ES-I3 (cell line): ENCODE data around the gene NFKBIE.
A peak's percentile ranks its signal among the peaks of the same experiment; 100 is the strongest.
"Not testable (repeated sequence)": the region's sequence is repeated elsewhere in the genome, so short reads cannot be mapped to it uniquely, and the experiment has no call there.

Experiments
- H3K36me3 ChIP-seq: 2 replicates; pipeline ENCODE4 v1.6.1; 2013; ENCODE audit warnings: mild to moderate bottlenecking, low read length, control low read depth, moderate library complexity; ENCODE audit not compliant: insufficient read depth
- H3K4me1 ChIP-seq: 2 replicates; pipeline ENCODE4 v1.6.1; 2013; ENCODE audit warnings: mild to moderate bottlenecking, control low read depth, low read length; ENCODE audit not compliant: insufficient read depth
- H3K9ac ChIP-seq: 2 replicates; pipeline ENCODE4 v1.6.1; 2013; ENCODE audit warnings: low read depth, mild to moderate bottlenecking, low read length, moderate library complexity
- H3K9me3 ChIP-seq: 2 replicates; pipeline ENCODE4 v1.6.1; 2013; ENCODE audit warnings: mild to moderate bottlenecking, low read length, moderate library complexity; ENCODE audit not compliant: control insufficient read depth, insufficient read depth

NFKBIE gene

GRCh38 chr6:44265007-44265721, at the start of gene NFKBIE:
NFKBIE (minus strand) TSS chr6:44265551; CDS start chr6:44265346, 205 bp downstream.
- Histone ChIP-seq H3K36me3 (no peaks in the 10 kb centered on the region), H3K4me1 (peaks cover 19% of the 10 kb centered on the region; the same call in 1 of the 2 replicates), H3K9me3 (no peaks in the 10 kb centered on the region), H3K9ac (peak within 1 kb of the TSS; percentile 80)

- H3K9me3 ChIP-seq, H3K36me3 ChIP-seq, H3K4me1 ChIP-seq, H3K9ac ChIP-seq: not testable (repeated sequence)
Measured at GRCh38 chr6:44314657-44315056, 49.3 kb upstream of the NFKBIE start.

- H3K4me1 ChIP-seq = peaks cover 4% of the 10 kb centered on the region; the same call in 1 of the 2 replicates
- peak within 1 kb of the TSS; percentile 77 for H3K9ac ChIP-seq
- H3K36me3 ChIP-seq = peaks cover 15% of the 10 kb centered on the region
- H3K9me3 ChIP-seq = no peaks in the 10 kb centered on the region
Measured at GRCh38 chr6:44312901-44313788, 47.8 kb upstream of the NFKBIE start, which contains the start of gene AARS2. AARS2 (minus strand) TSS chr6:44313347; CDS start chr6:44313323, 24 bp downstream.

GRCh38 chr6:44311767-44312166, 46.4 kb upstream of the NFKBIE start:
- Histone ChIP-seq H3K4me1 (peaks cover 4% of the 10 kb centered on the region; the same call in 1 of the 2 replicates), H3K9ac (peak overlapping the region; percentile 77; the same call in 1 of the 2 replicates), H3K36me3 (peaks cover 15% of the 10 kb centered on the region)

GRCh38 chr6:44311304-44311703, 46.0 kb upstream of the NFKBIE start:
- peaks cover 4% of the 10 kb centered on the region; the same call in 1 of the 2 replicates for H3K4me1 ChIP-seq
- peaks cover 18% of the 10 kb centered on the region for H3K36me3 ChIP-seq
- H3K9me3 ChIP-seq = no peaks in the 10 kb centered on the region
- no peak overlapping the region for H3K9ac ChIP-seq

More at GRCh38 chr6:44311767-44312166, 46.4 kb upstream of the NFKBIE start:
- no peaks in the 10 kb centered on the region for H3K9me3 ChIP-seq

GRCh38 chr6:44310241-44310640, 44.9 kb upstream of the NFKBIE start:
- H3K4me1 ChIP-seq = peaks cover 4% of the 10 kb centered on the region; the same call in 1 of the 2 replicates
- no peaks in the 10 kb centered on the region for H3K9me3 ChIP-seq
- peaks cover 23% of the 10 kb centered on the region for H3K36me3 ChIP-seq
- no peak overlapping the region for H3K9ac ChIP-seq

GRCh38 chr6:44309631-44310030, 44.3 kb upstream of the NFKBIE start:
- H3K9me3 ChIP-seq = no peaks in the 10 kb centered on the region
- H3K4me1 ChIP-seq = peaks cover 4% of the 10 kb centered on the region; the same call in 1 of the 2 replicates
- no peak overlapping the region for H3K9ac ChIP-seq
- peaks cover 23% of the 10 kb centered on the region for H3K36me3 ChIP-seq

- Histone ChIP-seq H3K9ac (no peak overlapping the region), H3K36me3 (peaks cover 28% of the 10 kb centered on the region), H3K9me3 (no peaks in the 10 kb centered on the region), H3K4me1 (peaks cover 4% of the 10 kb centered on the region; the same call in 1 of the 2 replicates)
Measured at GRCh38 chr6:44309092-44309491, 43.7 kb upstream of the NFKBIE start.

GRCh38 chr6:44307217-44307616, 41.9 kb upstream of the NFKBIE start:
- Histone ChIP-seq H3K9ac (no peak overlapping the region), H3K9me3 (no peaks in the 10 kb centered on the region), H3K36me3 (peaks cover 36% of the 10 kb centered on the region), H3K4me1 (peaks cover 4% of the 10 kb centered on the region; the same call in 1 of the 2 replicates)

- no peaks in the 10 kb centered on the region; the same call in 1 of the 2 replicates for H3K4me1 ChIP-seq
- peaks cover 32% of the 10 kb centered on the region for H3K36me3 ChIP-seq
- H3K9me3 ChIP-seq = no peaks in the 10 kb centered on the region
- H3K9ac ChIP-seq = no peak overlapping the region
Measured at GRCh38 chr6:44306710-44307109, 41.4 kb upstream of the NFKBIE start.

- no peaks in the 10 kb centered on the region; the same call in 1 of the 2 replicates for H3K4me1 ChIP-seq
- no peak overlapping the region for H3K9ac ChIP-seq
- peaks cover 26% of the 10 kb centered on the region for H3K36me3 ChIP-seq
- H3K9me3 ChIP-seq = no peaks in the 10 kb centered on the region
Measured at GRCh38 chr6:44305200-44305725, 39.9 kb upstream of the NFKBIE start.

- no peaks in the 10 kb centered on the region; the same call in 1 of the 2 replicates for H3K4me1 ChIP-seq
- H3K9ac ChIP-seq = no peak overlapping the region
- H3K9me3 ChIP-seq = no peaks in the 10 kb centered on the region
- H3K36me3 ChIP-seq = peaks cover 26% of the 10 kb centered on the region
Measured at GRCh38 chr6:44304282-44305199, 39.2 kb upstream of the NFKBIE start.

GRCh38 chr6:44303842-44304241, 38.5 kb upstream of the NFKBIE start:
- H3K9ac ChIP-seq = no peak overlapping the region
- no peaks in the 10 kb centered on the region for H3K9me3 ChIP-seq
- H3K4me1 ChIP-seq = no peaks in the 10 kb centered on the region; the same call in 1 of the 2 replicates
- H3K36me3 ChIP-seq = peaks cover 22% of the 10 kb centered on the region
